ENCODE measurements around the gene TPT1.

Gene TPT1

DNA sequence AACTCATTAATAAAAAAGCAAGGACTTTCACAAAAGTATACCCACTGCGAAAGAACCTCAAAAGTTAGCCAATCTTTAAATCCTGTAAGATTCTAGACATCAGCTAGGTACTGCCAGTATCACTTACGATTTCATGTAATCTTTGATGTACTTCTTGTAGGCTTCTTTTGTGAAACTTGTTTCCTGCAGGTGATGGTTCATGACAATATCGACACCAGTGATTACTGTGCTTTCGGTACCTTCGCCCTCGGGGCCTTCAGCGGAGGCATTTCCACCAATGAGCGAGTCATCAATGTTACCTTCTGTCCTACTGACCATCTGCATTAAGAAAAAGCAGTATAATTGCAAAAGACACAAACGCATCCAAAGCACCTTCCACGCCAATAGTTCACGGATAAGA, 1.1 kb downstream of the TPT1 start:
- peak overlapping the region; percentile 88 for H3K4me3 ChIP-seq (ENCODE audit: low read depth, low read length)
- TF ChIP-seq, protein P1, sequence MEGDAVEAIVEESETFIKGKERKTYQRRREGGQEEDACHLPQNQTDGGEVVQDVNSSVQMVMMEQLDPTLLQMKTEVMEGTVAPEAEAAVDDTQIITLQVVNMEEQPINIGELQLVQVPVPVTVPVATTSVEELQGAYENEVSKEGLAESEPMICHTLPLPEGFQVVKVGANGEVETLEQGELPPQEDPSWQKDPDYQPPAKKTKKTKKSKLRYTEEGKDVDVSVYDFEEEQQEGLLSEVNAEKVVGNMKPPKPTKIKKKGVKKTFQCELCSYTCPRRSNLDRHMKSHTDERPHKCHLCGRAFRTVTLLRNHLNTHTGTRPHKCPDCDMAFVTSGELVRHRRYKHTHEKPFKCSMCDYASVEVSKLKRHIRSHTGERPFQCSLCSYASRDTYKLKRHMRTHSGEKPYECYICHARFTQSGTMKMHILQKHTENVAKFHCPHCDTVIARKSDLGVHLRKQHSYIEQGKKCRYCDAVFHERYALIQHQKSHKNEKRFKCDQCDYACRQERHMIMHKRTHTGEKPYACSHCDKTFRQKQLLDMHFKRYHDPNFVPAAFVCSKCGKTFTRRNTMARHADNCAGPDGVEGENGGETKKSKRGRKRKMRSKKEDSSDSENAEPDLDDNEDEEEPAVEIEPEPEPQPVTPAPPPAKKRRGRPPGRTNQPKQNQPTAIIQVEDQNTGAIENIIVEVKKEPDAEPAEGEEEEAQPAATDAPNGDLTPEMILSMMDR (IDR thresholded peaks at IDR 0.05; ENCODE audit: low read depth, low read length): no peak
- no peak for DNase-seq (ENCODE audit: low read depth, low spot score)
- in situ Hi-C loops (cut with HindIII; ENCODE audit: low sequenced_read_pairs): no loop called here

DNA sequence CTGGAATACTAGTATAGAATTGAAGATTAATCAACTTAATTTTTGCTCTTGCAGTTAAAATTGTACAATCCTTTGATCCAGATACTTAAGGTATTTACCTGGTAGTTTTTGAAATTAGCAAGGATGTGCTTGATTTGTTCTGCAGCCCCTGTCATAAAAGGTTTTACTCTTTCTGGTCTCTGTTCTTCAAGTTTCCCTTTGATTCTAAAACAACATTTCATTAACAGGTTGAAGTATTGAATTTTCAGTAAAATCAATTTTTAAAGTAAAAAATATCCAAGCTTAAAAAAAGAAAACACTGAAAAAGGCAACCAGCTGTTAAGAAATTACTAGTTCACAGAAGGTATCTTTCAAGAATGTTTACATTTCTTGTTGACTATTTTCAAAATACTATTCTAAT, 1.6 kb downstream of the TPT1 start:
- no peak for DNase-seq (ENCODE audit: low read depth, low spot score)
- in situ Hi-C loops (cut with HindIII; ENCODE audit: low sequenced_read_pairs): no loop called here
- TF ChIP-seq, protein P1 (IDR thresholded peaks at IDR 0.05; ENCODE audit: low read depth, low read length): no peak
- peak overlapping the region; percentile 88 for H3K4me3 ChIP-seq (ENCODE audit: low read depth, low read length)

DNA sequence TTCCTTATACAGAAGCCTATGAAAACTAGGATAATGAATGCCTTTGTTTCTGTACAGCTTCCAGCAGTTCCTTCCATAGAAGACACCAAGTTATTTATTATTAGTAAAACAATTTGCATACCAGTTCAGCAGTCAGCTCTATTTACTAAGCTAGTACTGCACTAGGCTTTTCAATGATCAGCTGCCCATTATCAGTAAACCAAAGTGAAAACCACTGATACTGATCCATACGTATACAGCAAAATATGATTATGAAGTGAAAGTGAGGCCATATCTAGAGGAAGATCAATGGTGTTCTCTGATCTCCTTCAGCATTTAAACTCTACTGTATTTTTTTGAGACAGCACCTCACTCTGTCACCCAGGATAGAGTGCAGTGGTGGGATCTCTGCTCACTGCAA, 3.2 kb downstream of the TPT1 start:
- in situ Hi-C loops (cut with HindIII; ENCODE audit: low sequenced_read_pairs): no loop called here
- H3K4me3 ChIP-seq (ENCODE audit: low read depth, low read length): no peak overlapping the region
- DNase-seq (ENCODE audit: low read depth, low spot score): no peak
- TF ChIP-seq, protein P1 (IDR thresholded peaks at IDR 0.05; ENCODE audit: low read depth, low read length): no peak

DNA sequence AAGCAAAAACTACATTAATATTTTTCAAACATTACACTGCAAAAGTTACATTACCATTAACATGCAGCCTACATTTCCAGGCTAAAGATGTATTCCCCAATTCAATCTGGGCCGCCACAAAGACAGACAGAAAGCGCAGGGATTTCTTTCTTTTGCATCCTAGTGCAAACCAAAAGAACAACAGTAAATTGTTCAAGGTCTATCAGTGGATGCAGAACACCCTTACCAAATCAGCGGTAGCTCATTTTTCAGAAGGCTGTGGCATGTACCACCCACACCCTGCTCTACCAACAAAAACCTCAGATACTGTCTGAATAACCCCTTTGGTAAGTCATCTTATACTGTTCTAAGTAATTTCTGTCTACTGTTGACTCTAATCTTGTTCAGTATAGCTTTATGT, 3.6 kb downstream of the TPT1 start:
- in situ Hi-C loops (cut with HindIII; ENCODE audit: low sequenced_read_pairs): no loop called here
- H3K4me3 ChIP-seq (ENCODE audit: low read depth, low read length): no peak overlapping the region
- TF ChIP-seq, protein P1 (IDR thresholded peaks at IDR 0.05; ENCODE audit: low read depth, low read length): no peak
- no peak for DNase-seq (ENCODE audit: low read depth, low spot score)

DNA sequence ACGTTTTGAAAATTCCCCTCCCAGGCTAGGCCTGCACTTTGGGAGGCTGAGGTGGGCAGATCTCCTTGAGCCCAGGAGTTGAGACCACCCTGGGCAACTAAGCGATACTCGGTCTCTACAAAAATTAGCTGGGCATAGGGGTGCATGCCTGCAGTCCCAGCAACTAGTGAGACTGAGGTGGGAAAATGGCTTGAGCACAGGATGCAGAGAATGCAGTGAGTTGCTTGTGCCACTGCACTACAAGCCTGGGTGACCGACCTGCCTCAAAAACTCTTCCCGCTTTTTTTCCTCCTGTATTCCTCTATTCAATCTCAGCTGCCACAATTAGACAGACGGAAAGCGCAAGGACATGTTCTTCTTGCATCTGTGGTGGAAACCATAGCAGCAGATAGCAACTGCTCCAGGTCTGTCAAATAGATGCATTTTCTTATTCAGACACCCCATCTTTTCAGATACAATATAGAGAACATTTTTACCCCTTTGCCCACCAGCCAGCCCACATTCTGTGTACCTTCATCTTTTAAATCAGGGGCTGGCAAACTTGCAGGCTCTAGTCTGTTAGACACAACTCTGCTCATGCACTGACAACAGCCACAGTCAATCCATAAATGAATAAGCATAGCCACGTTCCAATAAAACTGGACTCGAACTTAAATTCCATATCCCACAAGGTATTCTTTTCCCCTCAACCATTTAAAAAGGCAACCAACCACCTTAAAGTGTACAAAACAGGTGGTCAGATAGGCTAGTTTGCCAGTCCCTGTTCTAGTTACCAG, 4.8 kb downstream of the TPT1 start:
- no peak overlapping the region for H3K4me3 ChIP-seq (ENCODE audit: low read depth, low read length)
- no peak for DNase-seq (ENCODE audit: low read depth, low spot score)
- in situ Hi-C loops (cut with HindIII; ENCODE audit: low sequenced_read_pairs): no loop called here

DNA sequence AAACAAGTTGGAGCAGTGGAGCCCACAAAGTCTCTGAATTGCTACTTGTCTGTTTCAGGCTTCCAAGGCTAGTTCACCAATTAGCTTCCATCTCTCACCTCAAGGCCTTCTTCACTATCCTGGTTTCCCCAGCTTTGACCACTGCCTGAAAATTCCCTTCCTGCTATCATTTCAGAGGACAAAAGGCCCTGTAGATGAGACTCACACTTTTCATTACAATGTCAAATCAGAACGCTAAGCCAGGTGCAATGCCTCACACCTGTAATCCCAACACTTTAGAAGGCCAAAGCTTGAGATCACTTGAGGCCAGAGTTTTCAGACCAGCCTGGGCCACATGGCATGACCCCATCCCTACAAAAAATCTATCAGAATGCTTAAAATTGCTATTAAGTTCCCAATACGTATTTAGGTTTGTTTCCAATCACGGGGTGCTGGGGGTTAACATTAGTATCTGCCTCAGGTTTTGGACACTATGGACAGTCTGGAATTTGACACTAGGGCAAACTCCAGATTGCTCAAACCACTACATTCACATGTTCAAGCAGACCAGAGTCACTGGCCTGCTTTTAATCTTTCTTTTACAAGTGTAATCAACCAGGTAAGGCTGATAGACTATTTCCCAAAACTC, 5.5 kb downstream of the TPT1 start:
- H3K4me3 ChIP-seq (ENCODE audit: low read depth, low read length): no peak overlapping the region
- TF ChIP-seq, protein P1 (IDR thresholded peaks at IDR 0.05; ENCODE audit: low read depth, low read length): no peak
- in situ Hi-C loops (cut with HindIII; ENCODE audit: low sequenced_read_pairs): no loop called here
- DNase-seq (ENCODE audit: low read depth, low spot score): peak; percentile 11

More for the DNA sequence above, 4.8 kb downstream of the TPT1 start:
- TF ChIP-seq, protein P1 (IDR thresholded peaks at IDR 0.05; ENCODE audit: low read depth, low read length): no peak
